Left ventricle myocardium superior (tissue), 1 donor: ENCODE results near the gene SRC. TPM values are rescaled to one million over a fixed set of nuclear protein-coding genes. Genes with fewer than 3 reads are reported as not detected.
"Not testable (repeated sequence)": the region's sequence is repeated elsewhere in the genome, so short reads cannot be mapped to it uniquely, and the experiment has no call there.

Source experiments
- ATAC-seq: fragments of 200-7000 bp; cut with Tn5 transposase; one replicate; pipeline ENCODE4 v1.9.1; 2020; ENCODE audit warnings: mild to moderate bottlenecking, moderate library complexity
- DNase-seq: peaks from one replicate; pipeline ENCODE4 v3.0.0-alpha.2; 2020
- intact Hi-C: fragments of 100-400 bp; cut with micrococcal nuclease; formaldehyde crosslinking; loops from one replicate; pipeline ENCODE4 v1.11.0; 2022
- total RNA-seq: library from RNA; stranded (reverse); fragmentation: NEBNext Ultra II Directional; extraction: Animal tissue kit (Norgen Biotek cat#: 25700); gene quantifications from one replicate; pipeline ENCODE4 v1.2.1, GENCODE V29; 2021
- donor health status: DM: no; HTN: yes; CAD: no; lungs with severe emphysema.

SRC gene
- total RNA-seq, 1 donor from 2014 or later: 5.1 TPM

DNA sequence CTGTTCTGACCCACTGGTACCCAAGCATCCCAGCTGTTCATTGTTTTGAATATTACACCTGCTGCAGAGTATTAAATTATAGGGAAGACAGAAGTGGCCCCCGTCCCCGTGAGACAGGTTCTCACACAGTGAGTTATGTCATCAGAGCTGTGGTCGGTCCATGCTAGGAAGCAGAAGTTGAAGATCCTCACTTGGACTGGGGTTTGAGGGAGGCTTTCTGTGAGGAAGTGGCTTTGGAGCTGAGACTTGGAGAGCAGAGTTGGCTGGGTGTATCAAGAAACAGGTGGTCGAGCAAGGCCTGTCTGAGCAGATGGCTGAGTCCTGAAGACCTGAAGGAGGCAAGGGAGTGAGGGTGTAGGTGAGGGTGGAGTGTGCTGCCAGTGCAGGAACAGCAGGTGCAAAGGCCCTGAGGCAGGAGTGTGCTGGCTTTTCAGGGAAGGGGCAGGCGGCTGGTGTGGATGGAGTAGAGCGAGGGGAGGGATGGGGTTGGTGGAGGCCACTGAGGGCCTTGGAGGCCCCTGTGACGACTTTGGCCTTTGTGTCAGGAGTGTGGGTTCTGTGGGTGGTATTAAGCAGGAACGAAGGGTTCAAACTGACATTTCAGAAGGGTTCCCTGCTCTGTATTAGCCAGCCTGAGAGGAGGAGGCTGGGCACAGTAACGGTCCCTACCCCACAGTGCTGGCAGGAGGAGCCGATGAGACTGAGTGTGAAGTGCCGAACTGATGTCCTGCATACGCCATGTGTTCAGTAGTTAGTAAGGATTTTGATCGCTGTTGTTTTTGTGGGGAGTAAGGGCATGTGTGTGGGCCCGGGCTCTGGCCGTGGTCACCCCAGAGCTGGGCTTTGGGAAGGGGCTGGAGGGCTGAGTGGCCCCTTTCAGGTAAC lies 11.8 kb downstream of the SRC start:
- ATAC-seq: peak; percentile 47
- intact Hi-C loops: no loop called here
- DNase-seq: no peak

DNA sequence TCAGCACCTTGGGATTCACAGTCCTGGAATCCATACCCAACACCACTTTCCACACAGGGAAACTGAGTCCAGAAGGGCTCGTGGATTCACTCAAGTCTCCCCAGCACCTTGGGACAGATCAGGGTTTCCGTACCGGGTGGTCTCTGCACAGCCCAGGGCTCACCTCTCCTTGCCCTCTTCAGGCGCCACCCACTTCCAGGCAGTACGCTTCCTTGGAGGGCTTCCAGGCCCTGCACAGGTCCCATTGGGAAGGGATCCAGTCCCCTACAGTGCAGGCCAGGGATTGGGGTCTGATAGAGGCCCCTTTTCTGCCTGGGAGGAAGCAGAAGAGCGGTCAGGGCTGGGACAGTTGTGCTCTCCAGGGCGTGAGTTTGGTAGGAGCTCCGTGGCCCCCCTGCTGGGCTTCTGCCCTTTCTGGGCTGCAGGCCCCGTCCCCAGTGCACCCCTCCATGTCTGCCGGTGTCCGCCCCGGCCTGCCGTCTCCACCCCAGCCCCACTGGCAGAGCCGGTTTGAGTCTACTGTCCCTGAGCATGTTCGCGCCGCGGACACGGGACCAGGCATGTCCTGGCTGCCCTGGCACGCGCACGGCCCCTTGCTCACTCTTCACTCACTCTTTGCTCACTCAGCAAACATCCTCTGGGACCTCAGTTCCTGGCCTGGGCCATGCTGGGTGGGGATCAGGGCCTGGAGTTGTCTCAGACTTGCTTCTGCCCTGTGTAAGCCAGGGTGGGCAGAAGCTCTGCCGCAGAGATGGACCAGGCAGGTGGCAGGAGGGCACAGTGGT lies 12.6 kb downstream of the SRC start:
- ATAC-seq (peak; percentile 21), DNase-seq (no peak)
- intact Hi-C loops: no loop called here

DNA sequence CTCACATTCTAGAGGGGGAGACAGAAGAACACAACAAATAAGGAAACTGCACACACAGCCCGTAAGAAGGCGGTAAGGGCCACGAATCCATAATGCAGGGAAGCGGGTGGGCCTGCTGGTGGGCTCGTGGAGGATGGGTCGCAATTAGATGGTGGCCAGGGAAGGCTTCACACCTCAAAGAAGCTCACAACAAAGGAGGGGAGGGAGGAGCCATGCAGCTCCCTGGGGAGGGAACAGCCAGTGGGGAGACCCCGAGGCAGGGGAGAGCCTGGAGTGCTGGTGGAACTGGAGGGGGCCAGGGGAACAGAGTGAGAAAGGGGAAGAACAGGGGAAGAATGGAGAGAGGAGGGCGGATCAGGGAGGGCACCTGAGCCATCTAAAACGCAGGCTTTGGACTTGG lies 13.4 kb downstream of the SRC start:
- no peak for DNase-seq
- ATAC-seq: no peak
- intact Hi-C loops: no loop called here

DNA sequence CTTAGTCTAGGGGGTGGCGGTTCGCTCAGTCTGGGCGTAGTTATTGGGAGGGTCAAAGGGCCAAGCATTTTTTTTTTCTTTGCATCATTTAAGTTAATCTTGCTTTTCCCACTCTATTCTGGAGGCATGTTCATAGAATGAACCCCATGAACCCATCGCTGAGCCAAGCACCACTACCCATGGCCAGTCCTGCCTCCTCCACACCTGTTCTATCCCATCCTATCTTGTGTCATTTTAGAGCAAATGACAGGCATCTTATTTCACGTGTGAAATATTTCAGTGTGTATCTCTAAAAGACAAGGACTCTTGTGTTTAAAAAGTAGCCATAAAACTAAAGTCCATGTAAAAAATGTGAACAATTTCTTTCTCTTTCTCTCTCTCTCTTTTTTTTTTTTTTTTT lies 13.9 kb downstream of the SRC start:
- ATAC-seq: no peak
- DNase-seq: no peak
- intact Hi-C loops: no loop called here

DNA sequence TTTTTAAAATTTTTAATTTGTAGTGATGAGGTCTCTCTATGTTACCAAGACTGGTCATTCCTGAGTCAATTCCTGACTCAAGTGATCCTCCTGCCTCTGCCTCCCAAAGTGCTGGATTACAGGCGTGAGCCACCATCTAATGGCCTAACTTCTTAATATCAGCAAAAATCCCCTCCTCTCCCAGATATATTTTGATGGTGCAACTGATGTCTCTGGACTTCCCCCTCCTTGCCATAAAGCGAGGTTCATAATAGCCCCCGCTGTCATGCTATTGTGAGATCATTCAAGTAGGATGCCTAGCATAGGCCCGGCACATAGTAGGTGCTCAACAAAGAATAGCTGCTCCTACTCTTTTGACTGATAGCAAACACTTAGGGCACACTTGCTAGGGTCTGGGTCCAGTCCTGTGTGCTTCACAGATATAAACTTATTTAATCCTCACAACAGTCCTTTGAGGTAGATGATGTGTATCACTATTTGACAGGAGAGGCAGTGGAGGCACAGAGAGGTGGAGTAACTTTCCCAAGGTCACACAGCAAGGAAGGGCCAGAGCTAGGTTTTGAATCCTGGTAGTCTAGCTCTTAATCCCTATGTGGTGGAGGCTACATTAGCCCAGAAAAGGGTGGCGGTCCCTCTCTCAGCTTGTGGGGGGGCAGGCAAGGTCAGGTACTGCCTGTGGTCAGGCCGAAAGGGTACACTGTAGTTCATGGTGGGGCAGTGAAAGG lies 14.6 kb downstream of the SRC start:
- intact Hi-C loops: no loop called here
- ATAC-seq (no peak), DNase-seq (no peak)

DNA sequence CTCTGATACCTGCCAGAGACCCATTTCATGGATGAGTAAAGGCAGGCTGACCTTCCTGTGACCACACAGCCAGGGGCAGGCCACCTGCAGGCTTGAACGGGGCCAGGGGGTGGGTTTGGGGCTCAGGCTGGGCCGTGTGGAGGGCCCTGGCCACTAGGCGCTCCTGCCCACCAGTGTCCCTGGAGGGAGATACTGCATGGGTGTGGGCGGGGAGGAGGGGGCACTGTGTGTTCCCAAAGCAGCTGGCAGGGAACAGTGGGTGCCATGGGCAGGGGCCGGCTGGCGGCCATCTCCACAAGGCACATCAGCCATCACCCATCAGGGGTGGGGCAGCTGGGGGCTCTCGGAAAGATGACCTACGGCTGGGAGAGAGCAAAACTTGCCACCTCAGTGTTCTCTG lies 15.4 kb downstream of the SRC start:
- intact Hi-C loops: no loop called here
- ATAC-seq (no peak), DNase-seq (no peak)

DNA sequence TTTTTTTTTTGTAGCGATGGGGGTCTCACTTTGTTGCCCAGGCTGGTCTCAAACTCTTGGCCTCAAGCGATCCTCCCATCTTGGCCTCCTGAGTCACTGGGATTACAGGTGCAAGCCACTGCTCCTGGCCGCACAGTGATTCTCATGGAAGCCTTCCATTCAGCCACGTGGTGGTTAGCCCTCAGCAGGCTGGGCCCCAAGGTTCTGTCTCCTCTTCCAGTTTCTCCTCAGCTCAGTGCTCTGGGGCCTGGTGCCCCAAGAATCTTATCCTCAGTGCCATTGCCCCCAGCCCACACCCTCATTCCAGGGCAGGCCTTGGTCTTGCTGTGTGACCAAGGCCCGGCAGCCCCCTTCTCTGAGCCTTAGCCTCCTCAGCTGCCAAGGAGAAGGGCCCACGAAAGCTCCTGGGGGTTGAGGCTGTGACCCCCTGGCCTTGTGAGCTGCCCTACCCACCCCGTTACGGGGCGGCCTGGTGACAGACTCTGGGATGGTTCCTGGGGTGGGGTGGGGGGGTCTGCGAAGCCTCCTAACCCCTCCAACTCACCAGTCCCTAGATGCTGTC lies 16.4 kb downstream of the SRC start:
- intact Hi-C loops: no loop called here
- DNase-seq (no peak), ATAC-seq (no peak)

DNA sequence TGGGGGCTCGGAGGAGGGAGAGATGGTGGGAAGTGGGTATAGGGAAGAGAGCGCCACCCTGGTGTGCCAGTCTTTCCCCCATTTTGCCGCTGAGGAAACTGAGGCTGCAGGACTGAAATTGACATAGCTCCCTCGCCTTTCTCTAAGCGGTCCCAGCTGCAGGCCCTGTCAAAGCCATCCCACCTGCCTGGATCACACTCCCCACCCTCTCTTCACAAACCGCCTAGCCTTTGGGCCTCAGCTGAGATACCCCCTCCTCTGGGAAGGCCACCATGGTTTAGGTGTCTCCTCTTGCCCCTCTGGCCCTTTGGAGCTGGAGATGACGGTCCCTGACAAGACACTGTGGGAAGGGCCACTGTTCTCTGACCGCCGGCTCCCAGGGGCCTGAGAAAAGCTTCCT lies 16.9 kb downstream of the SRC start:
- no peak for DNase-seq
- intact Hi-C loops: no loop called here
- ATAC-seq: no peak

DNA sequence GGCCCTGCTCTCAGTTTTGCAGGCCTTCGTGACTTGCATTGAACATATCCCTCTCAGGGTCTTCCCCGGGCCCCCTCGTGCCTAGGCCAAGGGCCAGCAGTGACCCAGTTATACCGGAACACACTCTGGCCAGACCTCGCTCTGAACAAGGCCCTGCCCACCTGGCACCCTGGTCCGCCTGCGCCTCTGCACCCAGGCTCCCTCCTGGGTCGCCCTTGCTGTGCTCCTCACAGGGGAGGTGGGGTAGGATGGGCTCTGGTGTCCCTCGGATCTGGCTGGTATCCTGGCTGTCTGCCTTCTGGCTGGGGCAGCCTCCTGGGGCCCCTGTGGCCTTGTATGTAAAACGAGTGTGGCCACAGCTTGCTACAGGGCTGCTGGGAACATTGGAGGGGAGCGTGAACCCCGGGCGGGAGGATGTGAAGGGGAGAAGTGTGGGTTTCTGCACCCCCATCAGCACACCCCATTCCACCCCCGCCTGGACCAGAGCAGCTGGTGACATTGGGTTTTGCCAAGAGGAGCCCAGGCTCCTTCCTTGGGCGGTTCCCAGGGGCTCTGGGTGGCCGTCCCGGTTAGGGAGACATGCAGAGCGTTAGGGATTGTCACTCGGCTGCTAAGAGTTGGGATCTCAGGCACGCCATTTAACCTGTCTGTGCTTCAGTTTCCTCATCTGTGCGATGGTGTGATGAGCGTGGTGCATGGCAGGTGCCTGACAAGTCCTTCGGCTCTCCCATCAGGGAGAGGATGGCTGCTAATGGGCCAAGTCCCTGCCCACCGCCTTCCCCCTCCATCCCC lies 17.5 kb downstream of the SRC start:
- ATAC-seq (no peak), DNase-seq (no peak)
- intact Hi-C loops: no loop called here

DNA sequence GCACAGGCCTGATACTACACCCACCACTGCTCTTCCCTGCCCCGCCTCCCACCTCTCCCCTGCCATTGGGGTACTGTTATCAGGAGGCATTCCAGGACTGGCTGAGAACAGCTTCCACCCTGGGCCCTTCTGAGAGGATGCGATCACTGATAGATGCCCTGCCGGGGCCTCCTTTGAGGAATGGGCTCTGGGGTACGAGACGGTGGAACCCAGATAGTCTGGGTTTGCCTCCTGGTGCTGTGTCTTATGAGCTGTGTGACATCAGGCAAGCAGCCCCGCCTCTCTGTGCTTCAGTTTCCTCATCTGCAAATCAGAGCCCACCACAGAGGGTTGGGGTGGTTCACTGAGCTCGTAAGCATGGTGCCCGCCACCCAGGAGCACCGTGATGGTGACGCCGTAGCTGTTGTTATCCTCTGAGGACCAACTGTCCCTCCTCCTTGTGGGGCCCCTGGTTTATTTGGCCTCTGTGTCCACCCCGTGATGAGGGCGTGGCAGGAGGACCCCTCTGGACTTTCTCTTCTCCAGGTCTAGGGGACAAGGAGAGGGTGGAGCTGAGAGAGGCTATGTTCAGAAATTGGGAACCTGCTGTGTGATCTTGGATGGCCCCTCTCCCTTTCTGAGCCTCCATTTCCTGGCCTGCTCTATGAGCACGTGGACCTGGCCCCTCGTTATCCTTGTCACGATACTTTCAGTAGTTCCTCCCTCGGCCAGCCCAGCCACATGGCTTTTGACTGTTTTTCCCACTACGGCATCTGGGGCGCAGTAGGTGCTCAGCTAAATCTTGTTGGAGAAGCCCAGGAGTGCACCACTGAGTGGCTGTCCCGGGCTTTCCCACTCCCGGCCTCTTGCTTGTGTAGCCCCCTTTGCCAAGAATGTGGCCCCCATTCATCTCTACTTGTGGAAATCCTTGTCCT lies 18.3 kb downstream of the SRC start:
- DNase-seq (no peak), ATAC-seq (no peak)
- intact Hi-C loops: no loop called here

DNA sequence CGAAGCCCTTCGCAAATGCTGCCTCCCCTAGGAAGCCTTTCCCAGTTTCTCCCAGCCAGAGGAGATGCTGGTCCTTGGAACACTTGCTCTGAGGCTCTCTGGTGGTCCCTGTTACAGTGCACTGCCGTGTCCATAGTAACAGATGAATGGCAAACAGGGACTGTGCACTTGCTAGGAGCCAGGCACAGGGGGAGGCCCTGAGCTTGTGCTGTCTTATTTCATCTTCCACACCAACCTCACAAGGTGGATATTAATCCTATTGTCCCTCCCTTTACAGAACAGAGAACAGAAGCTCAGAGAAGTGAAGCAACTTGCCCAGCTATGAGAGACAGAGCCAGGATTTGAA lies 19.0 kb downstream of the SRC start:
- no peak for DNase-seq
- no peak for ATAC-seq
- intact Hi-C loops: no loop called here

DNA sequence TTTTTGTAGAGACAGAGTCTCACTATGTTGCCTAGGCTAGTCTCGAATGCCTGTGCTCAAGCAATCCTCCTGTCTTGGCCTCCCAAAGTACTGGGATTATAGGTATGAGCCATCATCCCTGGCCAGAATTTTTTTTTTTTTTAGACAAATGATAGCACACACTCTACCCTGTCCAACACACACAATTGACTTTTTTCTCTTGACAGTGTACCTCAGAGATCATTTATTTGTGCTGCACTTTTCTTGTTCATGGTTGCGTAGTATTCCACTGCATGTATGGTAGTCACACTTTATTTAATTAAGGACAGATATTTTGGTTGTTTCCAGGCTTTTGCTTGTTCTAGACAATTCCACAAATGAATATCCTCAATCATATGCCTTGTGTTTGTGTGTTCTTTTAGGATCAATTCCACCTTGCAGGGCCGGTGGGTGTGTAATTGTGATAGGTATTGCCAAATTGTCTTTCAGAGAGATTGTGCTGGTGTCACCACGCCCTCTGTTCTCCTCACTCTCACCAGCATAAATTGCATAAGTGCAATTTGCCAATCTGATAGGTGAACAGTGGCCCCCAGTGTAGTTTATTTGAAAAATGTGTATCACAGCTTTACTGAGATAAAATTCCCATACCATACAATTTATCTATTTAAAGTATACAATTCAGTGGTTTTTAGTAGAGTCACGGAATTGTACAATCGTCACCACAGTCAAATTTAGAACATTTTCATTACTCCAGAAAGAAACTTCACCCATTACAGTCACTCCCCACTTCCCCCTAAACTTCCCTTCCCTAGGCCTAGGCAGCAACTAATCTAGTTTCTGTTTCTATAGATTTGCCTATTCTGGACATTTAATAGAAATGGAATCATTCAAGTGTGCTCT lies 20.1 kb downstream of the SRC start:
- no peak for DNase-seq
- intact Hi-C loops: no loop called here
- ATAC-seq: peak; percentile 45

DNA sequence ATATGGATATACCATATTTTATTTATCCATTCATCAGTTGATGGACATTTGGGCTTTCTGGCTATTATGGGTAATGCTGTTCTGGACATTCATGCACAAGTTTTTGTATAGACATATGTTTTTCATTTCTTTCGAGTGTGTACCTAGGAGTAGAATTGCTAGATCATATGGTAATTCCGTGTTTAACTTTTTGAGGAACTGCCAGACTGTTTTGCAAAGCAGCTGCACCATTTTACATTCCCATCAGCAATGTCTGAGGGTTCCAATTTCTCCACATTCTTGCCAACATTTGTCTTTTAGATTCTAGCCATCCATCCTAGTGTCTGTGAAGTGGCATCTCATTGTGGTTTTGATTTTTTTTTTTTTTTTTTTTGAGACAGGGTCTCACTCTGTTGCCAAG lies 20.8 kb downstream of the SRC start:
- no peak for DNase-seq
- intact Hi-C loops: no loop called here
- ATAC-seq: no peak

DNA sequence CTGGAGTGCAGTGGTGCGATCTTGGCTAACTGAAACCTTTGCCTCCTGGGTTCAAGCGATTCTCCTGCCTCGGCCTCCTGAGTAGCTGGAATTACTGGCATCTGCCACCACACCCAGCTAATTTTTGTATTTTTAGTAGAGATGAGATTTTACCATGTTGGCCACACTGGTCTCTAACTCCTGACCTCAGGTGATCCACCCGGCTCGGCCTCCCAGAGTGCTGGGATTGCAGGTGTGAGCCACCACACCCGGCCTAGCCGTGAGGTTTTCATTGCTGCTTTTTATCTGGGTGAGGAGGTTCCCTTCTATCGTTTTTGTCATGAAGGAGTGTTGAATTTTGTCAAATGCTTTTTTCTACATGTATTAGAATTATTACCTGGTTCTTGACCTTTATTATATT lies 23.9 kb downstream of the SRC start:
- no peak for DNase-seq
- intact Hi-C loops: no loop called here
- no peak for ATAC-seq

DNA sequence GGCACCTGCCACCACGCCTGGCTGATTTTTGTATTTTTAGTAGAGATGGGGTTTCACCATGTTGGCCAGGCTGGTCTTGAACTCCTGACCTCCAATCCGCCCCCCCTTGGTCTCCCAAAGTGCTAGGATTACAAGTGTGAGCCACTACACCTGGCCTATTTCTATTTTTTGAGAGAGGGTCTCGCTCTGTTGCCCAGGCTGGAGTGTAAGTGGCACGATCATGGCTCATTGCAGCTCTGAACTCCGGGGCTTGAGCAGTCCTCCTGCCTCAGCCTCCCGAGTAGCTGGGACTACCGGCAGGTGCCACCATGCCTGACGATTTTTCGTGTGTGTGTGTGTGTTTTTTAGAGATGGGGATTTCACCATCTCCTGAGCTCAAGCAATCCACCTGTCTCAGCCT lies 25.9 kb downstream of the SRC start:
- ATAC-seq, DNase-seq, intact Hi-C loops: not testable (repeated sequence)

DNA sequence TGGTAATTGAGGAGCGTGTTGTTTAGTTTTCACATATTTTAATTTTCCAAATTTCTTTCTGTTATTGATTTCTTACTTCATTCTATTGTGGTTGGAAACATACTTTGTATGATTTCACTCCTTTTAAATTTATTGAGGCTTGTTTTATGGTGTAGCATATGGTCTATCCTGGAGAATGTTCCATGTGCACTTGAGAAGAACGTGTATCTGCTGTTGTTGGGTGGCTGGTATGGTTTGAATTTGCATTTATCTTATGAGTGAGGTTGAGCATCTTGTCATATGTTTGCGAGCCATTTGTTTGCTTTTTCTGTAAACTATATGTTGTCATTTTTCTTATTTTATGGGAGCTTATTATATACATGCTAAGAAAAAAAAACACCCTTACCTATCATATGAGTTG lies 26.5 kb downstream of the SRC start:
- intact Hi-C loops: no loop called here
- ATAC-seq: no peak
- no peak for DNase-seq

DNA sequence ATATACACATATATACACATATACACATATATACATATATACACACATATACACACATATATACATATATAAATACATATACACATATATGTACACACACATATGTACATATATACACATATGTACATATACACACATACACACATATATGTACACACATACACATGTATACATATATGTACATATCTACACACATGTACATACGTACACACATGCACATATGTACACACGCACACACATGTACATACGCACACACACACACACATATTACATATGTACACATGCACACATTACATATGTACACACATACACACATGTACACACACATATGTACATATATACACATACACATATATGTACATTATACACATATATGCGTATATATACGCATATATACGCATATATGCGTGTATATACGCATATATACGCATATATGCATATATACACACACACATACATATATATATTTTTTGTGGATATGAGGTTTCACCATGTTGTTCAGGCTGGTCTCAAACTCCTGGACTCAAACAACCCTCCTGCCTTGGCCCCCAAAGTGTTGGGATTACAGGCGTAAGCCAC lies 27.2 kb downstream of the SRC start:
- intact Hi-C loops: no loop called here
- DNase-seq (no peak), ATAC-seq (no peak)
